Liver (tissue), 9 donors: Measurements from ENCODE around the gene SLK. TPM values are rescaled to one million over a fixed set of nuclear protein-coding genes. Genes with fewer than 3 reads are reported as not detected.
A peak's percentile ranks its signal among the peaks of the same experiment; 100 is the strongest.

ENCODE experiments used
- DNase-seq: peaks from one replicate; pipeline ENCODE4 v3.0.0-alpha.2; 2017; ENCODE audit warnings: low spot score
- H3K27ac ChIP-seq, 2 donors: one replicate each; pipeline ENCODE4 v1.7.0; 2013; ENCODE audit warnings: inconsistent platforms in 2 of 2, low read length in 2 of 2, control low read depth in 1 of 2, low read depth in 1 of 2, mild to moderate bottlenecking in 1 of 2
- H3K27me3 ChIP-seq, 4 donors: one replicate each; pipeline versions ENCODE4 v1.6.1 to v1.7.0; 2013; ENCODE audit warnings: low read length in 3 of 4, inconsistent platforms in 1 of 4, mild to moderate bottlenecking in 1 of 4, moderate library complexity in 1 of 4; ENCODE audit not compliant: control insufficient read depth in 4 of 4, insufficient read depth in 4 of 4
- H3K36me3 ChIP-seq, 4 donors: one replicate each; pipeline versions ENCODE4 v1.6.1 to v1.7.0; 2013; ENCODE audit warnings: low read length in 3 of 4, mild to moderate bottlenecking in 3 of 4, low read depth in 1 of 4, moderate library complexity in 1 of 4; ENCODE audit not compliant: control insufficient read depth in 4 of 4, insufficient read depth in 3 of 4
- H3K4me1 ChIP-seq, 4 donors: one replicate each; pipeline versions ENCODE4 v1.6.1 to v1.7.0; 2013; ENCODE audit warnings: low read length in 3 of 4, mild to moderate bottlenecking in 3 of 4, moderate library complexity in 1 of 4; ENCODE audit not compliant: control insufficient read depth in 4 of 4, insufficient read depth in 4 of 4
- H3K4me3 ChIP-seq, 3 donors: one replicate each; pipeline versions ENCODE4 v1.6.1 to v1.7.0; 2013; ENCODE audit warnings: low read length in 3 of 3, control low read depth in 1 of 3, low read depth in 1 of 3, mild to moderate bottlenecking in 1 of 3
- H3K9ac ChIP-seq, 2 donors: one replicate each; pipeline ENCODE4 v1.7.0; 2013; ENCODE audit warnings: low read length in 2 of 2, mild to moderate bottlenecking in 2 of 2, moderate library complexity in 2 of 2, control low read depth in 1 of 2, low read depth in 1 of 2
- H3K9me3 ChIP-seq, 4 donors: one replicate each; pipeline versions ENCODE4 v1.6.1 to v1.7.0; 2013; ENCODE audit warnings: low read length in 3 of 4; ENCODE audit not compliant: control insufficient read depth in 4 of 4
- EGR1 ChIP-seq, 2 donors: IDR thresholded peaks; 2 replicates each; pipeline ENCODE4 v1.6.1; 2016 to 2018; ENCODE audit warnings: antibody characterized with exemption in 2 of 2, low read depth in 2 of 2
- FOXA1 ChIP-seq: IDR thresholded peaks from 2 replicates; pipeline ENCODE4 v1.6.1; 2016; ENCODE audit warnings: antibody characterized with exemption
- FOXA2 ChIP-seq: IDR thresholded peaks from 2 replicates; pipeline ENCODE4 v1.6.1; 2016; ENCODE audit warnings: antibody characterized with exemption
- GABPA ChIP-seq, 2 donors: IDR thresholded peaks in 1 of 2; conservative IDR thresholded peaks in 1 of 2; 2 replicates each; pipeline ENCODE4 v1.6.1; 2016; ENCODE audit warnings: antibody characterized with exemption in 2 of 2, mild to moderate bottlenecking in 1 of 2, moderate library complexity in 1 of 2
- HNF4A ChIP-seq, 2 donors: conservative IDR thresholded peaks; 2 replicates each; pipeline ENCODE4 v1.6.1; 2016; ENCODE audit warnings: antibody characterized with exemption in 2 of 2, mild to moderate bottlenecking in 2 of 2
- HNF4G ChIP-seq: IDR thresholded peaks from 2 replicates; pipeline ENCODE4 v1.6.1; 2016; ENCODE audit warnings: antibody characterized with exemption
- JUND ChIP-seq, 2 donors: IDR thresholded peaks; 2 replicates each; pipeline ENCODE4 v1.6.1; 2016; ENCODE audit warnings: antibody characterized with exemption in 2 of 2
- NR2F2 ChIP-seq: IDR thresholded peaks from 2 replicates; pipeline ENCODE4 v1.6.1; 2016; ENCODE audit warnings: antibody characterized with exemption
- RAD21 ChIP-seq, 2 donors: IDR thresholded peaks; 2 replicates each; pipeline ENCODE4 v1.6.1; 2016; ENCODE audit warnings: antibody characterized with exemption in 2 of 2, mild to moderate bottlenecking in 2 of 2
- RXRA ChIP-seq, 2 donors: IDR thresholded peaks; 2 replicates each; pipeline ENCODE4 v1.6.1; 2017 to 2018; ENCODE audit warnings: antibody characterized with exemption in 2 of 2, mild to moderate bottlenecking in 1 of 2
- SP1 ChIP-seq: IDR thresholded peaks from 2 replicates; pipeline ENCODE4 v1.6.1; 2018; ENCODE audit warnings: antibody characterized with exemption, mild to moderate bottlenecking
- TAF1 ChIP-seq: conservative IDR thresholded peaks from 2 replicates; pipeline ENCODE4 v1.6.1; 2016; ENCODE audit warnings: antibody characterized with exemption, mild to moderate bottlenecking
- YY1 ChIP-seq: IDR thresholded peaks from 2 replicates; pipeline ENCODE4 v1.6.1; 2016; ENCODE audit warnings: antibody characterized with exemption, mild to moderate bottlenecking
- WGBS: extraction: QIAGEN DNeasy Blood & Tissue Kit; methylation state at CpG from one replicate; pipeline ENCODE4 v1.1.7; 2013; 5-methylcytosine and 5-hydroxymethylcytosine counted together
- polyA plus RNA-seq, 2 donors: library from polyadenylated mRNA; stranded (reverse) in 1 of 2; unstranded in 1 of 2; fragments of 200-250 nt in 1 of 2; fragments of >200 nt in 1 of 2; fragmentation: Nextera tagmentation in 1 of 2; extraction: Ambion mirVana in 1 of 2; gene quantifications; one replicate each; pipeline versions ENCODE4 v1.2.1 to v1.2.3, GENCODE V29; 2013 to 2015
- total RNA-seq, 2 donors: library from RNA; depleted of rRNA; stranded (reverse); fragments of >200 nt; gene quantifications; one replicate each; pipeline ENCODE4 v1.2.3, GENCODE V29; 2014
- TF ChIP-seq, protein P1 (sequence below): fragments of 150-350 bp; IDR thresholded peaks from 2 replicates; pipeline ENCODE4 v1.5.1; 2017; ENCODE audit warnings: improper control_type of control experiment, low read depth, low read length; ENCODE audit not compliant: missing input control
- TF ChIP-seq, protein P2 (sequence below): IDR thresholded peaks from 2 replicates; pipeline ENCODE4 v1.6.1; 2016; ENCODE audit warnings: antibody characterized with exemption
- TF ChIP-seq, protein P3 (sequence below): IDR thresholded peaks from 2 replicates; pipeline ENCODE4 v1.6.1; 2016; ENCODE audit warnings: antibody characterized with exemption
- TF ChIP-seq, protein P4 (sequence below): IDR thresholded peaks from 2 replicates; pipeline ENCODE4 v1.6.1; 2016; ENCODE audit warnings: antibody characterized with exemption
- TF ChIP-seq, protein P5 (sequence below): IDR thresholded peaks from 2 replicates; pipeline ENCODE4 v1.6.1; 2016; ENCODE audit warnings: antibody characterized with exemption, mild to moderate bottlenecking
- donor health status: healthy.
- donor health status: healthy.
- donor health status: healthy.
- donor health status: healthy.
- donor health status: healthy.

Gene SLK
- total and polyA plus RNA-seq, 4 donors: 3.9 to 20.3 (median 12.4) TPM

DNA sequence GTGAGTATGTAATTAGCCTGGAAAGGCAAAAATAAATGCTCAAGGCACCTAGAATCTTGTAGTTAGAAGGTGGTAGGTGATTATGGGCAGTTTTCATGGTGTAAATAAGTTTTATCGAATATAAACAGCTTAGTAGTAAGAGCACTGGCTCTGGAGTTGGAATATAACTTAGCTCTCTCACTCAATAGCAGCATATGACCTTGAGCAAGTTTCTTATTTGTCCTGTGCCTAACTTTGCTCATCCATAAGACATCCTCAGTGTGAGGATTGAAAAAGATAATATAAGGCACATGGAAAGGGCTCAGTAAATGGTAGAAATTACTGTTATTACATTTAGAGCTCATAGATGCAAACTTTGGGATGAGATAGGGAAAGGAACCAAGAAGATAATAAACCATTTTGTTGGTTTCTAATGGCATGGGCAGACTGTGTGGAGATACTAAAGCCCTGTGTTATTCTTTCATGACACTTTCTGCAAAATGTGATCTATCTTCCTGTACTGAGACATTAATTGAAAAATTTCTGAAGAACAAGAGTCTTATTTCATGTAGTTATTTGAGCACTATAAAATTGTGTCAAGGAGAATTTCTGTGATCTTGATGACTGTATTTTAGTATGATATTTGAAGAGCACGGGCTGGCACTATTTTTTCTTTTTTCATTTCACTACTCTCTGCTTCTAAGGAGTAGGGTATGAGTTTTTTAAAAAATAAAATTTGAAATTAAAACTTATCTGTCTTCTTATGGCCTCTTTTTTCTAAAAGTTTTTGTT, 3.1 kb downstream of the SLK start:
- TF ChIP-seq HNF4G (no peak), RAD21 (IDR thresholded peaks at IDR 0.05) (no peak), FOXA1 (no peak), FOXA2 (no peak), JUND (IDR thresholded peaks at IDR 0.05) (no peak), SP1 (no peak), EGR1 (IDR thresholded peaks at IDR 0.05; ENCODE audit: low read depth in 2 of 2) (no peak), NR2F2 (no peak), GABPA (IDR thresholded peaks at IDR 0.05 in 1 of 2, conservative IDR thresholded peaks at IDR 0.05 in 1 of 2) (no peak), YY1 (no peak)
- TF ChIP-seq, protein P1, sequence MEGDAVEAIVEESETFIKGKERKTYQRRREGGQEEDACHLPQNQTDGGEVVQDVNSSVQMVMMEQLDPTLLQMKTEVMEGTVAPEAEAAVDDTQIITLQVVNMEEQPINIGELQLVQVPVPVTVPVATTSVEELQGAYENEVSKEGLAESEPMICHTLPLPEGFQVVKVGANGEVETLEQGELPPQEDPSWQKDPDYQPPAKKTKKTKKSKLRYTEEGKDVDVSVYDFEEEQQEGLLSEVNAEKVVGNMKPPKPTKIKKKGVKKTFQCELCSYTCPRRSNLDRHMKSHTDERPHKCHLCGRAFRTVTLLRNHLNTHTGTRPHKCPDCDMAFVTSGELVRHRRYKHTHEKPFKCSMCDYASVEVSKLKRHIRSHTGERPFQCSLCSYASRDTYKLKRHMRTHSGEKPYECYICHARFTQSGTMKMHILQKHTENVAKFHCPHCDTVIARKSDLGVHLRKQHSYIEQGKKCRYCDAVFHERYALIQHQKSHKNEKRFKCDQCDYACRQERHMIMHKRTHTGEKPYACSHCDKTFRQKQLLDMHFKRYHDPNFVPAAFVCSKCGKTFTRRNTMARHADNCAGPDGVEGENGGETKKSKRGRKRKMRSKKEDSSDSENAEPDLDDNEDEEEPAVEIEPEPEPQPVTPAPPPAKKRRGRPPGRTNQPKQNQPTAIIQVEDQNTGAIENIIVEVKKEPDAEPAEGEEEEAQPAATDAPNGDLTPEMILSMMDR: no peak
- TF ChIP-seq, protein P2, sequence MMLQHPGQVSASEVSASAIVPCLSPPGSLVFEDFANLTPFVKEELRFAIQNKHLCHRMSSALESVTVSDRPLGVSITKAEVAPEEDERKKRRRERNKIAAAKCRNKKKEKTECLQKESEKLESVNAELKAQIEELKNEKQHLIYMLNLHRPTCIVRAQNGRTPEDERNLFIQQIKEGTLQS: no peak
- WGBS: 71% methylated on average over 2 of the region's 2 CpGs
- DNase-seq: no peak
- no peaks in the 10 kb centered on the region for H3K27me3 ChIP-seq
- H3K36me3 ChIP-seq: no peaks in the 10 kb centered on the region
- H3K9me3 ChIP-seq: no peaks in the 10 kb centered on the region
- no peak overlapping the region for H3K9ac ChIP-seq
- no peak overlapping the region for H3K27ac ChIP-seq
- peaks cover 8 to 33% (median 15%) of the 10 kb centered on the region in 4 donors for H3K4me1 ChIP-seq
- peak overlapping the region in 1 of 3 donors; percentile 99 for H3K4me3 ChIP-seq

DNA sequence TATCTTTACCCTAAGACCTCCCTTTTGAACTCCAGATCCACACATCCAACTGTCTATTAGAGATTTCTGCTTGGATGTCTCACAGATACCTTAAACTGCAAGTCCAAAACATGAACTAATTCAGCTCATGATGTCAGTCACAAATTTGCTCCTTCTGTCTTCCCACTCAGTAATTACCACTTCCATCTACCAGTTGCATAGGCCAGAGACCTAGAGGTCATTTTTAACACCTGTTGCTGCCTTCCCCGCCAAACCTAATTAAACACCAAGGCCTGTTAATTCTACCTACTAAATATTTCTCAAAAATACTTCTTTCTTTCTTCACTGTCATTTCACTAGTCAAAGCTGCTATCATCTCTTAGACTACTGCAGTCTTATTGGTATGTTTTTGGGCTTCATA, 8.2 kb downstream of the SLK start:
- H3K4me3 ChIP-seq: no peak overlapping the region
- no peak for DNase-seq
- no peaks in the 10 kb centered on the region for H3K27me3 ChIP-seq
- H3K9ac ChIP-seq: no peak overlapping the region
- H3K36me3 ChIP-seq: no peaks in the 10 kb centered on the region
- no peaks in the 10 kb centered on the region for H3K9me3 ChIP-seq
- H3K27ac ChIP-seq: no peak overlapping the region
- WGBS: 95% methylated on average over 1 of the region's 1 CpG
- H3K4me1 ChIP-seq: peaks cover 0 to 3% (median under 1%) of the 10 kb centered on the region in 4 donors
- TF ChIP-seq, protein P3, sequence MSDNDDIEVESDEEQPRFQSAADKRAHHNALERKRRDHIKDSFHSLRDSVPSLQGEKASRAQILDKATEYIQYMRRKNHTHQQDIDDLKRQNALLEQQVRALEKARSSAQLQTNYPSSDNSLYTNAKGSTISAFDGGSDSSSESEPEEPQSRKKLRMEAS: no peak
- no peak for TF ChIP-seq HNF4A (conservative IDR thresholded peaks at IDR 0.05)
- no peak for TF ChIP-seq NR2F2
- TF ChIP-seq, protein P4, sequence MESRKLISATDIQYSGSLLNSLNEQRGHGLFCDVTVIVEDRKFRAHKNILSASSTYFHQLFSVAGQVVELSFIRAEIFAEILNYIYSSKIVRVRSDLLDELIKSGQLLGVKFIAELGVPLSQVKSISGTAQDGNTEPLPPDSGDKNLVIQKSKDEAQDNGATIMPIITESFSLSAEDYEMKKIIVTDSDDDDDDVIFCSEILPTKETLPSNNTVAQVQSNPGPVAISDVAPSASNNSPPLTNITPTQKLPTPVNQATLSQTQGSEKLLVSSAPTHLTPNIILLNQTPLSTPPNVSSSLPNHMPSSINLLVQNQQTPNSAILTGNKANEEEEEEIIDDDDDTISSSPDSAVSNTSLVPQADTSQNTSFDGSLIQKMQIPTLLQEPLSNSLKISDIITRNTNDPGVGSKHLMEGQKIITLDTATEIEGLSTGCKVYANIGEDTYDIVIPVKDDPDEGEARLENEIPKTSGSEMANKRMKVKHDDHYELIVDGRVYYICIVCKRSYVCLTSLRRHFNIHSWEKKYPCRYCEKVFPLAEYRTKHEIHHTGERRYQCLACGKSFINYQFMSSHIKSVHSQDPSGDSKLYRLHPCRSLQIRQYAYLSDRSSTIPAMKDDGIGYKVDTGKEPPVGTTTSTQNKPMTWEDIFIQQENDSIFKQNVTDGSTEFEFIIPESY: no peak
- TF ChIP-seq, protein P2: no peak
- no peak for TF ChIP-seq RXRA (IDR thresholded peaks at IDR 0.05)
- TF ChIP-seq SP1: no peak
- no peak for TF ChIP-seq HNF4G
- no peak for TF ChIP-seq JUND (IDR thresholded peaks at IDR 0.05)
- TF ChIP-seq, protein P5, sequence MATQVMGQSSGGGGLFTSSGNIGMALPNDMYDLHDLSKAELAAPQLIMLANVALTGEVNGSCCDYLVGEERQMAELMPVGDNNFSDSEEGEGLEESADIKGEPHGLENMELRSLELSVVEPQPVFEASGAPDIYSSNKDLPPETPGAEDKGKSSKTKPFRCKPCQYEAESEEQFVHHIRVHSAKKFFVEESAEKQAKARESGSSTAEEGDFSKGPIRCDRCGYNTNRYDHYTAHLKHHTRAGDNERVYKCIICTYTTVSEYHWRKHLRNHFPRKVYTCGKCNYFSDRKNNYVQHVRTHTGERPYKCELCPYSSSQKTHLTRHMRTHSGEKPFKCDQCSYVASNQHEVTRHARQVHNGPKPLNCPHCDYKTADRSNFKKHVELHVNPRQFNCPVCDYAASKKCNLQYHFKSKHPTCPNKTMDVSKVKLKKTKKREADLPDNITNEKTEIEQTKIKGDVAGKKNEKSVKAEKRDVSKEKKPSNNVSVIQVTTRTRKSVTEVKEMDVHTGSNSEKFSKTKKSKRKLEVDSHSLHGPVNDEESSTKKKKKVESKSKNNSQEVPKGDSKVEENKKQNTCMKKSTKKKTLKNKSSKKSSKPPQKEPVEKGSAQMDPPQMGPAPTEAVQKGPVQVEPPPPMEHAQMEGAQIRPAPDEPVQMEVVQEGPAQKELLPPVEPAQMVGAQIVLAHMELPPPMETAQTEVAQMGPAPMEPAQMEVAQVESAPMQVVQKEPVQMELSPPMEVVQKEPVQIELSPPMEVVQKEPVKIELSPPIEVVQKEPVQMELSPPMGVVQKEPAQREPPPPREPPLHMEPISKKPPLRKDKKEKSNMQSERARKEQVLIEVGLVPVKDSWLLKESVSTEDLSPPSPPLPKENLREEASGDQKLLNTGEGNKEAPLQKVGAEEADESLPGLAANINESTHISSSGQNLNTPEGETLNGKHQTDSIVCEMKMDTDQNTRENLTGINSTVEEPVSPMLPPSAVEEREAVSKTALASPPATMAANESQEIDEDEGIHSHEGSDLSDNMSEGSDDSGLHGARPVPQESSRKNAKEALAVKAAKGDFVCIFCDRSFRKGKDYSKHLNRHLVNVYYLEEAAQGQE: no peak
- TF ChIP-seq EGR1 (IDR thresholded peaks at IDR 0.05; ENCODE audit: low read depth in 2 of 2): no peak
- no peak for TF ChIP-seq YY1
- TF ChIP-seq FOXA2: no peak
- TF ChIP-seq, protein P1: no peak
- no peak for TF ChIP-seq RAD21 (IDR thresholded peaks at IDR 0.05)
- TF ChIP-seq GABPA (IDR thresholded peaks at IDR 0.05 in 1 of 2, conservative IDR thresholded peaks at IDR 0.05 in 1 of 2): no peak
- TF ChIP-seq FOXA1: no peak
- TF ChIP-seq TAF1: no peak
